ENCODE data around the gene IP6K3. TPM values are rescaled to one million over a fixed set of nuclear protein-coding genes. Genes with fewer than 3 reads are reported as not detected.

IP6K3 gene
- total and polyA plus RNA-seq, 2 experiments from 2014 or later: 0.14 to 0.16 TPM

DNA sequence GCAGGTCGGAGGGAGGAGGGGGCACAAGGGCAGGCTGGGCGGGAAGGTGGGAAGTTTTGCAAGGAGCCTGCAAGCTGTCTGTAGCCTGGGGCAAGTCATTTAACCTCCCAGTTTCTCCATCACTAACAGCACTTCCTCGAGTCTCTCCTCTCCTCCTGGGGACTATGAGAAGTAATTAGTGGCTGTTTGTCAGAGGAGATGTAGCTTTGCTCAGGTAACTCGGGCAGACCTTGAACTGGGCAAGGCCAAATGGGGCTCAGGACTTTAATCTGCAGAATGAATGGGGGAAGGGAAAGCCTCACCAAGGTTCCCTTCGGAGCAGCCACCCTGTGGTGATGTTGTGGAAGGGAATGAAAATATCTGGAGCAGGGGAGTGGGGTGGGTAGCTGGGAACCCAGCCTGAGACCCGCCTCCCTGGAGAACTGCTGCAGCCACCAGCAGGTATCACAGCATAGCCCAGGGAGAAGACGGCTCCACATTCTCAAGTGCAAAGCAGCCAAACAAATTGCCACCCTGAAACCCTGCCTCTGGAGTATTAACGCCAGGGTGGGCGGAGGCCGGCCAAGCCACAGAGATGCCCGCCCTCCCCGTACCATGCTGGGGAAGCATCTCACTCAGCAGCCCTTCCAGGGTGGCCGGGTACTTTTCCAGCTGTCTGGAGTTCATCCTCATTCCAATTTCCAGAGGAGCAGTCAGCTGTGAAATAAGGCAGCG is 48.4 kb upstream of the IP6K3 start:
- Histone ChIP-seq H3K4me3 (no peak overlapping the region), H3K4me2 (peak overlapping the region; percentile 66), H3K36me3 (ENCODE audit: insufficient read depth) (no peaks in the 10 kb centered on the region), H2AFZ (peak overlapping the region; percentile 74), H3K27ac (ENCODE audit: low read depth) (no peak overlapping the region), H3K27me3 (ENCODE audit: insufficient read depth) (no peaks in the 10 kb centered on the region; the same call in 1 of the 2 replicates), H3K79me2 (replicated peaks; ENCODE audit: insufficient read depth) (no peaks in the 10 kb centered on the region), H4K20me1 (replicated peaks; ENCODE audit: insufficient read depth) (no peaks in the 10 kb centered on the region), H3F3A (replicated peaks; ENCODE audit: low read depth) (0 out of 2 replicates have a peak, but pooled peaks cover 8% of the 10 kb centered on the region), H3K9me2 (ENCODE audit: insufficient read depth) (no peaks in the 10 kb centered on the region), H3K4me1 (ENCODE audit: insufficient read depth) (peaks cover 56% of the 10 kb centered on the region)
- H3K27me3 Mint-ChIP-seq (ENCODE audit: insufficient read depth, low read depth, poor library complexity): peaks cover 17% of the 10 kb centered on the region
- H3K9me3 Mint-ChIP-seq: no peaks in the 10 kb centered on the region
- no peak overlapping the region for H3K27ac Mint-ChIP-seq
- DNase-seq (ENCODE audit: low spot score) (peak; percentile 55), ATAC-seq (peak; percentile 56)
- 0 out of 3 replicates have a peak overlapping the region, but pooled peaks have one; percentile 6 for H3K4me3 Mint-ChIP-seq
- peaks cover 69% of the 10 kb centered on the region for H3K4me1 Mint-ChIP-seq
- TF ChIP-seq, protein P1, sequence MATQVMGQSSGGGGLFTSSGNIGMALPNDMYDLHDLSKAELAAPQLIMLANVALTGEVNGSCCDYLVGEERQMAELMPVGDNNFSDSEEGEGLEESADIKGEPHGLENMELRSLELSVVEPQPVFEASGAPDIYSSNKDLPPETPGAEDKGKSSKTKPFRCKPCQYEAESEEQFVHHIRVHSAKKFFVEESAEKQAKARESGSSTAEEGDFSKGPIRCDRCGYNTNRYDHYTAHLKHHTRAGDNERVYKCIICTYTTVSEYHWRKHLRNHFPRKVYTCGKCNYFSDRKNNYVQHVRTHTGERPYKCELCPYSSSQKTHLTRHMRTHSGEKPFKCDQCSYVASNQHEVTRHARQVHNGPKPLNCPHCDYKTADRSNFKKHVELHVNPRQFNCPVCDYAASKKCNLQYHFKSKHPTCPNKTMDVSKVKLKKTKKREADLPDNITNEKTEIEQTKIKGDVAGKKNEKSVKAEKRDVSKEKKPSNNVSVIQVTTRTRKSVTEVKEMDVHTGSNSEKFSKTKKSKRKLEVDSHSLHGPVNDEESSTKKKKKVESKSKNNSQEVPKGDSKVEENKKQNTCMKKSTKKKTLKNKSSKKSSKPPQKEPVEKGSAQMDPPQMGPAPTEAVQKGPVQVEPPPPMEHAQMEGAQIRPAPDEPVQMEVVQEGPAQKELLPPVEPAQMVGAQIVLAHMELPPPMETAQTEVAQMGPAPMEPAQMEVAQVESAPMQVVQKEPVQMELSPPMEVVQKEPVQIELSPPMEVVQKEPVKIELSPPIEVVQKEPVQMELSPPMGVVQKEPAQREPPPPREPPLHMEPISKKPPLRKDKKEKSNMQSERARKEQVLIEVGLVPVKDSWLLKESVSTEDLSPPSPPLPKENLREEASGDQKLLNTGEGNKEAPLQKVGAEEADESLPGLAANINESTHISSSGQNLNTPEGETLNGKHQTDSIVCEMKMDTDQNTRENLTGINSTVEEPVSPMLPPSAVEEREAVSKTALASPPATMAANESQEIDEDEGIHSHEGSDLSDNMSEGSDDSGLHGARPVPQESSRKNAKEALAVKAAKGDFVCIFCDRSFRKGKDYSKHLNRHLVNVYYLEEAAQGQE (IDR thresholded peaks at IDR 0.05; ENCODE audit: unreplicated experiment): no peak
- TF ChIP-seq, protein P2, sequence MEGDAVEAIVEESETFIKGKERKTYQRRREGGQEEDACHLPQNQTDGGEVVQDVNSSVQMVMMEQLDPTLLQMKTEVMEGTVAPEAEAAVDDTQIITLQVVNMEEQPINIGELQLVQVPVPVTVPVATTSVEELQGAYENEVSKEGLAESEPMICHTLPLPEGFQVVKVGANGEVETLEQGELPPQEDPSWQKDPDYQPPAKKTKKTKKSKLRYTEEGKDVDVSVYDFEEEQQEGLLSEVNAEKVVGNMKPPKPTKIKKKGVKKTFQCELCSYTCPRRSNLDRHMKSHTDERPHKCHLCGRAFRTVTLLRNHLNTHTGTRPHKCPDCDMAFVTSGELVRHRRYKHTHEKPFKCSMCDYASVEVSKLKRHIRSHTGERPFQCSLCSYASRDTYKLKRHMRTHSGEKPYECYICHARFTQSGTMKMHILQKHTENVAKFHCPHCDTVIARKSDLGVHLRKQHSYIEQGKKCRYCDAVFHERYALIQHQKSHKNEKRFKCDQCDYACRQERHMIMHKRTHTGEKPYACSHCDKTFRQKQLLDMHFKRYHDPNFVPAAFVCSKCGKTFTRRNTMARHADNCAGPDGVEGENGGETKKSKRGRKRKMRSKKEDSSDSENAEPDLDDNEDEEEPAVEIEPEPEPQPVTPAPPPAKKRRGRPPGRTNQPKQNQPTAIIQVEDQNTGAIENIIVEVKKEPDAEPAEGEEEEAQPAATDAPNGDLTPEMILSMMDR (conservative IDR thresholded peaks at IDR 0.05; ENCODE audit: low read depth in 2 of 2): 0 out of 4 replicates have a peak, but pooled peaks of 1 of the 2 experiments have one; percentile 1
- no peaks in the 10 kb centered on the region; the same call in 2 of the 3 replicates for H3K36me3 Mint-ChIP-seq (ENCODE audit: low read depth)

DNA sequence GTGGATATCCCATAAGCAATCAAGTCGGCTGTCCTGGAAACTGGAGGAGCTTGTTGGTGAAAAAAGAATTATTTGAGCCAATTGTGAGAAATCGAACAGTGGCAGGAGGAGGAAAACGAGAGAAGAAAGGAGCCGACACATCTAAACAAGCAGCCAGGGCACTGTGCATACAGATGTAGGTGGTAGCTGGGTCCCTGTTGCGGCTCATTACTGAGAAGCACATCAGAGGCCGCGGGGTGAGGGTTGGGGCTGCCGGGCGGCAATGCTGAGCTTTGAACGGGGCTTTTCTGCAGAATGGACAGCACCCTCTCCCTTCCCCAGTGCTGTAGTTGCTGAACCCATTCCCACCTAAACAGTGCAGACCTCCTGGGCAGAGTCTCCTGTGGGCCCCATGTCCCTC is 46.3 kb upstream of the IP6K3 start:
- H3K4me3 Mint-ChIP-seq: no peak overlapping the region
- ATAC-seq: no peak
- peaks cover 56% of the 10 kb centered on the region for H3K4me1 ChIP-seq (ENCODE audit: insufficient read depth)
- TF ChIP-seq POLR2AphosphoS5 (IDR thresholded peaks at IDR 0.05; ENCODE audit: low read depth) (no peak), STAT1 (IDR thresholded peaks at IDR 0.05; ENCODE audit: unreplicated experiment) (no peak), ZNF331 (CRISPR knock-in tag; IDR thresholded peaks at IDR 0.05; ENCODE audit: low read depth) (no peak)
- TF ChIP-seq, protein P3, sequence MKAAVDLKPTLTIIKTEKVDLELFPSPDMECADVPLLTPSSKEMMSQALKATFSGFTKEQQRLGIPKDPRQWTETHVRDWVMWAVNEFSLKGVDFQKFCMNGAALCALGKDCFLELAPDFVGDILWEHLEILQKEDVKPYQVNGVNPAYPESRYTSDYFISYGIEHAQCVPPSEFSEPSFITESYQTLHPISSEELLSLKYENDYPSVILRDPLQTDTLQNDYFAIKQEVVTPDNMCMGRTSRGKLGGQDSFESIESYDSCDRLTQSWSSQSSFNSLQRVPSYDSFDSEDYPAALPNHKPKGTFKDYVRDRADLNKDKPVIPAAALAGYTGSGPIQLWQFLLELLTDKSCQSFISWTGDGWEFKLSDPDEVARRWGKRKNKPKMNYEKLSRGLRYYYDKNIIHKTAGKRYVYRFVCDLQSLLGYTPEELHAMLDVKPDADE (IDR thresholded peaks at IDR 0.05): no peak
- TF ChIP-seq, protein P4, sequence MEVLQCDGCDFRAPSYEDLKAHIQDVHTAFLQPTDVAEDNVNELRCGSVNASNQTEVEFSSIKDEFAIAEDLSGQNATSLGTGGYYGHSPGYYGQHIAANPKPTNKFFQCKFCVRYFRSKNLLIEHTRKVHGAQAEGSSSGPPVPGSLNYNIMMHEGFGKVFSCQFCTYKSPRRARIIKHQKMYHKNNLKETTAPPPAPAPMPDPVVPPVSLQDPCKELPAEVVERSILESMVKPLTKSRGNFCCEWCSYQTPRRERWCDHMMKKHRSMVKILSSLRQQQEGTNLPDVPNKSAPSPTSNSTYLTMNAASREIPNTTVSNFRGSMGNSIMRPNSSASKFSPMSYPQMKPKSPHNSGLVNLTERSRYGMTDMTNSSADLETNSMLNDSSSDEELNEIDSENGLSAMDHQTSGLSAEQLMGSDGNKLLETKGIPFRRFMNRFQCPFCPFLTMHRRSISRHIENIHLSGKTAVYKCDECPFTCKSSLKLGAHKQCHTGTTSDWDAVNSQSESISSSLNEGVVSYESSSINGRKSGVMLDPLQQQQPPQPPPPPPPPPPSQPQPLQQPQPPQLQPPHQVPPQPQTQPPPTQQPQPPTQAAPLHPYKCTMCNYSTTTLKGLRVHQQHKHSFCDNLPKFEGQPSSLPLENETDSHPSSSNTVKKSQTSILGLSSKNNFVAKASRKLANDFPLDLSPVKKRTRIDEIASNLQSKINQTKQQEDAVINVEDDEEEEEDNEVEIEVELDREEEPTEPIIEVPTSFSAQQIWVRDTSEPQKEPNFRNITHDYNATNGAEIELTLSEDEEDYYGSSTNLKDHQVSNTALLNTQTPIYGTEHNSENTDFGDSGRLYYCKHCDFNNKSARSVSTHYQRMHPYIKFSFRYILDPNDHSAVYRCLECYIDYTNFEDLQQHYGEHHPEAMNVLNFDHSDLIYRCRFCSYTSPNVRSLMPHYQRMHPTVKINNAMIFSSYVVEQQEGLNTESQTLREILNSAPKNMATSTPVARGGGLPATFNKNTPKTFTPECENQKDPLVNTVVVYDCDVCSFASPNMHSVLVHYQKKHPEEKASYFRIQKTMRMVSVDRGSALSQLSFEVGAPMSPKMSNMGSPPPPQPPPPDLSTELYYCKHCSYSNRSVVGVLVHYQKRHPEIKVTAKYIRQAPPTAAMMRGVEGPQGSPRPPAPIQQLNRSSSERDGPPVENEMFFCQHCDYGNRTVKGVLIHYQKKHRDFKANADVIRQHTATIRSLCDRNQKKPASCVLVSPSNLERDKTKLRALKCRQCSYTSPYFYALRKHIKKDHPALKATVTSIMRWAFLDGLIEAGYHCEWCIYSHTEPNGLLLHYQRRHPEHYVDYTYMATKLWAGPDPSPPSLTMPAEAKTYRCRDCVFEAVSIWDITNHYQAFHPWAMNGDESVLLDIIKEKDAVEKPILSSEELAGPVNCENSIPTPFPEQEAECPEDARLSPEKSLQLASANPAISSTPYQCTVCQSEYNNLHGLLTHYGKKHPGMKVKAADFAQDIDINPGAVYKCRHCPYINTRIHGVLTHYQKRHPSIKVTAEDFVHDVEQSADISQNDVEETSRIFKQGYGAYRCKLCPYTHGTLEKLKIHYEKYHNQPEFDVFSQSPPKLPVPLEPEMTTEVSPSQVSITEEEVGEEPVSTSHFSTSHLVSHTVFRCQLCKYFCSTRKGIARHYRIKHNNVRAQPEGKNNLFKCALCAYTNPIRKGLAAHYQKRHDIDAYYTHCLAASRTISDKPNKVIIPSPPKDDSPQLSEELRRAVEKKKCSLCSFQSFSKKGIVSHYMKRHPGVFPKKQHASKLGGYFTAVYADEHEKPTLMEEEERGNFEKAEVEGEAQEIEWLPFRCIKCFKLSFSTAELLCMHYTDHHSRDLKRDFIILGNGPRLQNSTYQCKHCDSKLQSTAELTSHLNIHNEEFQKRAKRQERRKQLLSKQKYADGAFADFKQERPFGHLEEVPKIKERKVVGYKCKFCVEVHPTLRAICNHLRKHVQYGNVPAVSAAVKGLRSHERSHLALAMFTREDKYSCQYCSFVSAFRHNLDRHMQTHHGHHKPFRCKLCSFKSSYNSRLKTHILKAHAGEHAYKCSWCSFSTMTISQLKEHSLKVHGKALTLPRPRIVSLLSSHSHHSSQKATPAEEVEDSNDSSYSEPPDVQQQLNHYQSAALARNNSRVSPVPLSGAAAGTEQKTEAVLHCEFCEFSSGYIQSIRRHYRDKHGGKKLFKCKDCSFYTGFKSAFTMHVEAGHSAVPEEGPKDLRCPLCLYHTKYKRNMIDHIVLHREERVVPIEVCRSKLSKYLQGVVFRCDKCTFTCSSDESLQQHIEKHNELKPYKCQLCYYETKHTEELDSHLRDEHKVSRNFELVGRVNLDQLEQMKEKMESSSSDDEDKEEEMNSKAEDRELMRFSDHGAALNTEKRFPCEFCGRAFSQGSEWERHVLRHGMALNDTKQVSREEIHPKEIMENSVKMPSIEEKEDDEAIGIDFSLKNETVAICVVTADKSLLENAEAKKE (CRISPR knock-in tag; IDR thresholded peaks at IDR 0.05): no peak

More for the DNA sequence above, 46.3 kb upstream of the IP6K3 start:
- H3K36me3 Mint-ChIP-seq (ENCODE audit: low read depth): peaks cover 1% of the 10 kb centered on the region; the same call in 2 of the 3 replicates
- peaks cover 15% of the 10 kb centered on the region for H3K27me3 Mint-ChIP-seq (ENCODE audit: insufficient read depth, low read depth, poor library complexity)
- Histone ChIP-seq H3K36me3 (ENCODE audit: insufficient read depth) (no peaks in the 10 kb centered on the region), H3K4me3 (no peak overlapping the region), H3F3A (replicated peaks; ENCODE audit: low read depth) (0 out of 2 replicates have a peak, but pooled peaks cover 14% of the 10 kb centered on the region), H3K9me2 (ENCODE audit: insufficient read depth) (peaks cover 4% of the 10 kb centered on the region; the same call in 1 of the 2 replicates), H4K20me1 (replicated peaks; ENCODE audit: insufficient read depth) (no peaks in the 10 kb centered on the region), H3K79me2 (replicated peaks; ENCODE audit: insufficient read depth) (peaks cover 4% of the 10 kb centered on the region; the same call in 1 of the 2 replicates), H3K27me3 (ENCODE audit: insufficient read depth) (no peaks in the 10 kb centered on the region; the same call in 1 of the 2 replicates), H3K27ac (ENCODE audit: low read depth) (no peak overlapping the region), H3K4me2 (no peak overlapping the region), H2AFZ (no peak overlapping the region)
- DNase-seq (ENCODE audit: low spot score): no peak
- no peaks in the 10 kb centered on the region for H3K9me3 Mint-ChIP-seq
- peaks cover 70% of the 10 kb centered on the region for H3K4me1 Mint-ChIP-seq
- no peak overlapping the region for H3K27ac Mint-ChIP-seq

Data from GM23338 (cell line).